ENCODE results near the gene TBX4.

TBX4 gene

DNA sequence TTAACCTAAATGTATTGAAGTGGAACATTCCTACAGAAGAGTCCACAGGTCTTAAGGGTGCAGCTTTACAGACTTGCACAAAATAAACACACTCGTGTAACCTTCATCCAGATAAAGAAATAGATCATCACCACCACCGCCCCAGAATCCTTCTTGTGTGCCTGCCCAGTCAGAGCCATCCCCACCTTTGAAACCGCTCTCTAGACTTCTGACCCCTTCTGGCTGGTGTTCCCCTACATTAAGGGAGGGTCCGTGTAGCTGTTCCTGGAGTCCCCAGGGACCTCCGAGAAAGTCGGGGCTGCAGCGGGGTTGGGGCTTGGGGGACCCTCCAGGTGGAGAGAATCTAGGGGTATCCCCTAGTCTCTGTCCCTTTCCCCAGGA is 9.4 kb downstream of the TBX4 start:
- Histone ChIP-seq H3K9me3 (ENCODE audit: severe bottlenecking) (peaks cover 5% of the 10 kb centered on the region), H3K36me3 (no peaks in the 10 kb centered on the region), H3K27me3 (ENCODE audit: insufficient read depth, low read depth, severe bottlenecking) (no peaks in the 10 kb centered on the region), H3K4me3 (ENCODE audit: low read depth, low read length) (no peak overlapping the region), H3K27ac (no peak overlapping the region)
- TF ChIP-seq, protein P1, sequence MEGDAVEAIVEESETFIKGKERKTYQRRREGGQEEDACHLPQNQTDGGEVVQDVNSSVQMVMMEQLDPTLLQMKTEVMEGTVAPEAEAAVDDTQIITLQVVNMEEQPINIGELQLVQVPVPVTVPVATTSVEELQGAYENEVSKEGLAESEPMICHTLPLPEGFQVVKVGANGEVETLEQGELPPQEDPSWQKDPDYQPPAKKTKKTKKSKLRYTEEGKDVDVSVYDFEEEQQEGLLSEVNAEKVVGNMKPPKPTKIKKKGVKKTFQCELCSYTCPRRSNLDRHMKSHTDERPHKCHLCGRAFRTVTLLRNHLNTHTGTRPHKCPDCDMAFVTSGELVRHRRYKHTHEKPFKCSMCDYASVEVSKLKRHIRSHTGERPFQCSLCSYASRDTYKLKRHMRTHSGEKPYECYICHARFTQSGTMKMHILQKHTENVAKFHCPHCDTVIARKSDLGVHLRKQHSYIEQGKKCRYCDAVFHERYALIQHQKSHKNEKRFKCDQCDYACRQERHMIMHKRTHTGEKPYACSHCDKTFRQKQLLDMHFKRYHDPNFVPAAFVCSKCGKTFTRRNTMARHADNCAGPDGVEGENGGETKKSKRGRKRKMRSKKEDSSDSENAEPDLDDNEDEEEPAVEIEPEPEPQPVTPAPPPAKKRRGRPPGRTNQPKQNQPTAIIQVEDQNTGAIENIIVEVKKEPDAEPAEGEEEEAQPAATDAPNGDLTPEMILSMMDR (IDR thresholded peaks at IDR 0.05; ENCODE audit: low read depth, low read length): no peak
- DNase-seq: no peak

DNA sequence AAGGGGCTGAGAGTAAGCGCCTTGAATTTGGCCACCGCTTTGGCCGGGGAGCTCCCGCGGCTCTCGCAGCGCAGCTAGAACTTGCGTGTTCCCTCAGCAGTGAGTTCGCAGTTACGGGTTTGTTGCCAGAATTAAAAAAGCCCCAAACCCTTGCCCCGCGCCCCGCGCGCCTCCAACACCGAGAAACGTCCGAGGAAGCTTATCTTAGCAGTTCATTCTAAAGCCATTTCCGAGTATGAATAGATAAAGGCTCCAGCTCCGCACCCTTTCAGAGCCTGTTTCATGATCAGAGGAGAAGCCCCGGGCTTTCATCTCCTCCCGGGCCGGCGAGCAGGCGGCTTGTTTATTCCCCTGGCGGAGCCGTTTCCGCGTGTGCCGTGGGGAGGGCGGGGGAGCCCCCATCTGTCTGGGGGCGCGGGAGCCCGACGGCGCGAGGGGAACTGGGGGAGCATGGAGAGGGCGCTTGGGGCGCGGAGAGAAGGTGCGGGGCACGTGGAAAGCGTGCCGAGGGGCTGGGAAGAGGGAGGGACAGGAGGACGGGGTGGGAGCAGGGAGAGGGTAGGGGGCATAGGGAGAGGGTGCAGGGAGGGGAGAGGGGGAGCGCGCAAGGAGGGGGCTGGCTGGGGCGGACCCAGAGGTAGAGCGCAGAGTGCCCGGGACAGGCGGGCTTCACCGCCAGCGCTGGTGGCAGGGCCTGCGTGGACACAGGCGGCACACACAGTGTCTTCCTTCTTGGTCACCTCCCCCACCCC is 9.9 kb downstream of the TBX4 start:
- peaks cover 2% of the 10 kb centered on the region for H3K9me3 ChIP-seq (ENCODE audit: severe bottlenecking)
- no peaks in the 10 kb centered on the region for H3K27me3 ChIP-seq (ENCODE audit: insufficient read depth, low read depth, severe bottlenecking)
- TF ChIP-seq, protein P1 (IDR thresholded peaks at IDR 0.05; ENCODE audit: low read depth, low read length): no peak
- H3K36me3 ChIP-seq: no peaks in the 10 kb centered on the region
- no peak overlapping the region for H3K27ac ChIP-seq
- no peak for DNase-seq
- no peak overlapping the region for H3K4me3 ChIP-seq (ENCODE audit: low read depth, low read length)

DNA sequence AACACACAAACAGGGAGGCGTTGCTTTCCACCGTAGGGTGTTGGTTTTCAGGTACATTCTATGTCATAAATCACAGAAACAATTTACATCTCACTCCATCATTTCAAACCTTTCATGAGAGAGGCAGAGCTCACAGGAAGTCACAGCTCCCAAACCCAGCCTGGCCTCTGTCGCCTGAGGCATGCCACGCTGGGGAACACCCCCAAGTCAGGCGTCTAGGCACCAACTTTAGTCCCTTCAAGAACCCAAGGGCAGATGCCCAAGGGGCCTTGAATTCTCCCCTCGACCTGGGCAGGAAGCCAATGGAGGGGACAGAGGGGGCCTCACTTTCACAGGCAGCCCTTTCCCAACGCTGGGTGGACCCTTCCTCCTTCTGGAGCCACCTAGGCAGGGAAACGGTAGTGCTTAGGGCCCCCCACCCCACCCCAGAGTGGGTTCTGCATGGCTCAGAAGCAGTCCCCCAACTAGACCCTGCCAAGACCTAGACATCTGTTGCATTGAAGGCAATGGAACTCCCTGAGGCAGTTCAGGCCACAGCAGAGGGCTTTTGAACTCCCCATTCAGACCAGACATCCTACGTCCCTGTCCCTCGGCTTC is 10.6 kb downstream of the TBX4 start:
- TF ChIP-seq, protein P1 (IDR thresholded peaks at IDR 0.05; ENCODE audit: low read depth, low read length): no peak
- DNase-seq: no peak
- Histone ChIP-seq H3K9me3 (ENCODE audit: severe bottlenecking) (peaks cover 2% of the 10 kb centered on the region), H3K36me3 (no peaks in the 10 kb centered on the region), H3K27ac (no peak overlapping the region), H3K4me3 (ENCODE audit: low read depth, low read length) (no peak overlapping the region), H3K27me3 (ENCODE audit: insufficient read depth, low read depth, severe bottlenecking) (no peaks in the 10 kb centered on the region)

DNA sequence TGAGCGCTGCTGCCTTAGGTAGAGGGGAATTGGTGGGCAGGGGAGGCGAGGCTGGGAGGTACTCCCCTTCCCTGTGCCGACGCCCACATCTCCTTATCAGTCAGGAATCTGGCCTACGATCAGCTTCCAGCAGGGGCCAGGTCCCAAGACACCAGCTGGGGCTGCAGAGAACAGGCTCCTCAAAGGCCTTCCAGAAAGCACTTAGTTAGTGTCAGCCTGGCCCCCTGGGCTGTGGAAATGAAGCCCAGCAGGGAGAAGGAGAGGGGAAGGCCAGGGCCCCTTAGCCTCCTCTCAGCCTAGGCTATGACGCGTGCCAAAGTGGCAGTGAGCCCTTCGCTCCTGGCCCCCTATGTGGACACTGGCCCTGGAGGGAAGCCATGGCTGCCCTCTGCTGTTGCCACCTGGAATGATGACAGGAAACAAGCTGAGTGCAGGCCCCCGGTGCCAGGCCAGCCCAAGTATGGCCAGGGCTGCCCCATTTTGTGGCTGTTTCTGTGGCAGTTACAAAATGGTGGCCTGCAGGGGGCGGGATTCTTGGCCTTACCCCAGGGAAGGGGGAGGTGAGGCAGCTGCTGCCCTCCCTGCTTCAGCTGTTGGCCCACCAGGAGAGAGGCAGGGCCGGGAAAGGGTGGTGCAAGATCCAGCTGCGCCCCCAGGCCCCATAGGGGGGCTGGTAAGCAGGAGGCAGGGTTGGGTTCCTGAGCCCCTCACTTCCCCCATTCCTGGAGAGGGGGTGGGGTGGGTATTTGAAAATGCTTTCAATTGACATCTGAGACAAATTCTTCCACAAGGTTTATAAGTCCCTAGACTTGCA is 11.3 kb downstream of the TBX4 start:
- Histone ChIP-seq H3K27ac (no peak overlapping the region), H3K36me3 (no peaks in the 10 kb centered on the region), H3K4me3 (ENCODE audit: low read depth, low read length) (no peak overlapping the region), H3K27me3 (ENCODE audit: insufficient read depth, low read depth, severe bottlenecking) (no peaks in the 10 kb centered on the region), H3K9me3 (ENCODE audit: severe bottlenecking) (peaks cover 2% of the 10 kb centered on the region)
- no peak for DNase-seq
- TF ChIP-seq, protein P1 (IDR thresholded peaks at IDR 0.05; ENCODE audit: low read depth, low read length): no peak

DNA sequence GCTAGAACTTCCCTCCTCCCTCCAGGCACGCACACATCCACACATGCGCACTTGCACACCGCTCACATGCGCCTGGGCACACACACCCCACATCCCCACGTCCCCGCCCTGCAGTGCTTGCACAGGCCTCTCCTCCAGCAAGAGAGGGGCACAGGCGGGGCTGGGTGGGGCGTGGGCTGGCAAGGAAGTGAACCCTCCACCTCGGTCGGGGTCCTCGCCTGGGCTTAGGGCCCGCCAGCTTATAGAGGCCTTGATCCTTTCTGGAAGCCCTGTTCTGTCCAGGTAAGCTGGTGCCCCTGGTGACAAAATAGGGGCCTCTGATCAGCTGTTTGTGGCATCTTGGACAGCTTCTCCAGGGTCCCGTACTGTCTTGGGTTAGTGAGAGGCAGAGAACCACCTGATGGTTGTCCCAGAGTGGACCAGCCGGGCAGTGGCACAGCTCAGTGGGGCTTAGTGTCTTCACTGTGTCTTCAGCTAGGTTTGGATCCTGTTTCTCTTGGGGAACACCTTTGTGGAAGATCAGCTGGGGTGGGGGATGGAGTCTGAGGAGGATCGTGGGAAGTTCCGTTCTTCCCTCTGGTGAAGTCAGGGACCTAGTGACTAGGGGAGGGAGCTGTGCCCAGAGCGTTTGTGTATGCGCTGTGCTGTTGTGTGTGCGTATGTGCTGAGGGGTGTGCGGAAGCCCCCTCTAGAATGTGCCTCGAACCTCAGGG is 12.1 kb downstream of the TBX4 start:
- H3K27ac ChIP-seq: no peak overlapping the region
- no peaks in the 10 kb centered on the region for H3K27me3 ChIP-seq (ENCODE audit: insufficient read depth, low read depth, severe bottlenecking)
- DNase-seq: no peak
- TF ChIP-seq, protein P1 (IDR thresholded peaks at IDR 0.05; ENCODE audit: low read depth, low read length): no peak
- no peaks in the 10 kb centered on the region for H3K36me3 ChIP-seq
- H3K4me3 ChIP-seq (ENCODE audit: low read depth, low read length): no peak overlapping the region
- H3K9me3 ChIP-seq (ENCODE audit: severe bottlenecking): peaks cover 2% of the 10 kb centered on the region

Data from WERI-Rb-1 (cell line).